Keratinocyte (primary cell): Measurements from ENCODE around the gene SNX11. TPM values are rescaled to one million over a fixed set of nuclear protein-coding genes. Genes with fewer than 3 reads are reported as not detected.

Experiments
- DNase-seq: peaks from one replicate; pipeline ENCODE4 v3.0.0-alpha.2; 2011; ENCODE audit warnings: low read depth, missing footprints, low spot score
- FAIRE-seq: peaks from 2 replicates; lab custom pipeline; 2011; peaks lifted over from hg19 to GRCh38; lab: Jason Lieb, UNC
- H2AFZ ChIP-seq: 2 replicates; pipeline ENCODE4 v1.6.0; 2012; ENCODE audit warnings: low read length, control low read depth, inconsistent platforms; ENCODE audit not compliant: control insufficient read depth
- H3K27ac ChIP-seq: 2 replicates; pipeline ENCODE4 v1.5.1; 2011; ENCODE audit warnings: low read length; ENCODE audit not compliant: control insufficient read depth, insufficient read depth
- H3K27me3 ChIP-seq: 3 replicates; pipeline ENCODE4 v1.6.0; 2011; ENCODE audit warnings: low read length; ENCODE audit not compliant: control insufficient read depth, insufficient read depth; ENCODE audit errors: extremely low read depth
- H3K36me3 ChIP-seq, 2 experiments: 2 replicates in 1 of 2; 3 replicates in 1 of 2; pipeline ENCODE4 v1.5.1; 2011; ENCODE audit warnings: low read length in 2 of 2, mild to moderate bottlenecking in 1 of 2; ENCODE audit not compliant: control insufficient read depth in 2 of 2, insufficient read depth in 2 of 2; ENCODE audit errors: extremely low read depth in 1 of 2
- H3K4me1 ChIP-seq: 3 replicates; pipeline ENCODE4 v1.5.1; 2011; ENCODE audit warnings: low read length; ENCODE audit not compliant: control insufficient read depth, insufficient read depth; ENCODE audit errors: extremely low read depth
- H3K4me2 ChIP-seq: 3 replicates; pipeline ENCODE4 v1.6.0; 2011; ENCODE audit warnings: low read depth, low read length; ENCODE audit not compliant: control insufficient read depth, insufficient read depth; ENCODE audit errors: extremely low read depth
- H3K4me3 ChIP-seq, 3 experiments: fragments of 200-600 bp in 1 of 3; sonication (generic) in 1 of 3; 2 replicates in 2 of 3; 3 replicates in 1 of 3; pipeline ENCODE4 v1.5.1; 2011 to 2016; ENCODE audit warnings: low read length in 3 of 3, mild to moderate bottlenecking in 3 of 3, control low read depth in 2 of 3, inconsistent platforms in 1 of 3, low read depth in 1 of 3, mixed read lengths in 1 of 3, mixed run types in 1 of 3, moderate library complexity in 1 of 3; ENCODE audit not compliant: control insufficient read depth in 2 of 3, insufficient read depth in 2 of 3; ENCODE audit errors: extremely low read depth in 1 of 3
- H3K79me2 ChIP-seq: 2 replicates; pipeline ENCODE4 v1.6.0; 2012; ENCODE audit warnings: low read length; ENCODE audit not compliant: control insufficient read depth, insufficient read depth
- H3K9ac ChIP-seq: 3 replicates; pipeline ENCODE4 v1.6.0; 2011; ENCODE audit warnings: low read length; ENCODE audit not compliant: control insufficient read depth, insufficient read depth; ENCODE audit errors: extremely low read depth
- H3K9me1 ChIP-seq: 3 replicates; pipeline ENCODE4 v1.6.0; 2011; ENCODE audit warnings: low read length; ENCODE audit not compliant: control insufficient read depth, insufficient read depth; ENCODE audit errors: extremely low read depth
- H3K9me3 ChIP-seq: 2 replicates; pipeline ENCODE4 v1.5.1; 2012; ENCODE audit warnings: low read depth, low read length; ENCODE audit not compliant: control insufficient read depth
- H4K20me1 ChIP-seq: 3 replicates; pipeline ENCODE4 v1.6.0; 2011; ENCODE audit warnings: low read length; ENCODE audit not compliant: control insufficient read depth, insufficient read depth; ENCODE audit errors: extremely low read depth
- CTCF ChIP-seq, 3 experiments: IDR thresholded peaks in 1 of 3; conservative IDR thresholded peaks in 1 of 3; optimal IDR thresholded peaks in 1 of 3; 2 replicates in 2 of 3; 3 replicates in 1 of 3; pipeline versions ENCODE3 to v1.5.1; 2011; ENCODE audit warnings: low read length in 3 of 3, mild to moderate bottlenecking in 3 of 3, moderate library complexity in 2 of 3, control low read depth in 1 of 3, inconsistent platforms in 1 of 3; ENCODE audit not compliant: insufficient read depth in 2 of 3; ENCODE audit errors: extremely low read depth in 1 of 3
- EZH2 ChIP-seq: IDR thresholded peaks from one replicate; pipeline ENCODE4 v1.6.1; 2012; ENCODE audit warnings: inconsistent platforms, mild to moderate bottlenecking, low read length, moderate library complexity
- dilution Hi-C: fragments of 300-500 bp; cut with MboI; formaldehyde crosslinking; loops from one replicate; pipeline ENCODE4 v1.7.0; 2020; ENCODE audit warnings: low sequenced_read_pairs; ENCODE audit not compliant: extremely low pct_ligation_motif_present
- polyA plus RNA-seq, 5 experiments: library from polyadenylated mRNA; depleted of rRNA in 3 of 5; stranded (reverse) in 3 of 5; stranded (forward) in 1 of 5; unstranded in 1 of 5; fragments of >200 nt; gene quantifications; 1 replicate in 1 of 5; 2 replicates in 3 of 5; 3 replicates in 1 of 5; pipeline versions ENCODE4 v1.2.1 to v1.2.3, GENCODE V29; 2011 to 2012; ENCODE audit warnings: missing spikeins in 2 of 5, low read depth in 1 of 5, low replicate concordance in 1 of 5

Gene SNX11
- polyA plus RNA-seq, 1 donor (not counting 4 experiments of a cell fraction or from before 2014, with no cell fraction given): 21.0 TPM

- peaks cover 38% of the 10 kb centered on the region for H3K79me2 ChIP-seq
- TF ChIP-seq CTCF (optimal IDR thresholded peaks at IDR 0.05 in 1 of 3, IDR thresholded peaks at IDR 0.05 in 1 of 3, conservative IDR thresholded peaks at IDR 0.05 in 1 of 3; ENCODE audit: extremely low read depth in 1 of 3, insufficient read depth in 2 of 3, low read length in 3 of 3): no peak
- no peak for TF ChIP-seq EZH2
- peak overlapping the region; percentile 92 for H3K27ac ChIP-seq
- peak overlapping the region; percentile 95 for H3K9ac ChIP-seq
- H4K20me1 ChIP-seq: no peaks in the 10 kb centered on the region
- peak overlapping the region; percentile 78 to 99 (median 97) for H3K4me3 ChIP-seq
- H2AFZ ChIP-seq: peak overlapping the region; percentile 100
- no peaks in the 10 kb centered on the region for H3K9me3 ChIP-seq
- H3K9me1 ChIP-seq: no peaks in the 10 kb centered on the region
- no peaks in the 10 kb centered on the region for H3K27me3 ChIP-seq
- peaks cover 0 to 4% of the 10 kb centered on the region in 2 experiments for H3K36me3 ChIP-seq
- no peak for DNase-seq
- FAIRE-seq: no peak
- H3K4me2 ChIP-seq: peak overlapping the region; percentile 92
- dilution Hi-C loops: no loop called here
- peaks cover 2% of the 10 kb centered on the region for H3K4me1 ChIP-seq
These were observed 797 bp upstream of the SNX11 start for GRCh38 chr17:48106802-48107136.

GRCh38 chr17:48110761-48111160 is 3.2 kb downstream of the SNX11 start:
- H4K20me1 ChIP-seq: no peaks in the 10 kb centered on the region
- H3K27me3 ChIP-seq: no peaks in the 10 kb centered on the region
- no peaks in the 10 kb centered on the region for H3K4me1 ChIP-seq
- FAIRE-seq (no peak), DNase-seq (no peak)
- dilution Hi-C loops: no loop called here
- H3K9ac ChIP-seq: no peak overlapping the region
- H3K9me1 ChIP-seq: no peaks in the 10 kb centered on the region
- peaks cover 44% of the 10 kb centered on the region for H3K79me2 ChIP-seq
- H3K27ac ChIP-seq: no peak overlapping the region
- no peak for TF ChIP-seq CTCF (optimal IDR thresholded peaks at IDR 0.05 in 1 of 3, IDR thresholded peaks at IDR 0.05 in 1 of 3, conservative IDR thresholded peaks at IDR 0.05 in 1 of 3; ENCODE audit: extremely low read depth in 1 of 3, insufficient read depth in 2 of 3, low read length in 3 of 3)
- no peak for TF ChIP-seq EZH2
- no peak overlapping the region for H2AFZ ChIP-seq
- H3K4me3 ChIP-seq: no peak overlapping the region
- H3K4me2 ChIP-seq: no peak overlapping the region
- H3K36me3 ChIP-seq: peaks cover 6 to 15% of the 10 kb centered on the region in 2 experiments
- no peaks in the 10 kb centered on the region for H3K9me3 ChIP-seq
